HCT116 (cell line): ENCODE data around the gene ADRA1B. TPM values are rescaled to one million over a fixed set of nuclear protein-coding genes. Genes with fewer than 3 reads are reported as not detected.

Experiments used
- ATAC-seq: fragments of 200-7000 bp; cut with Tn5 transposase; 2 replicates; pipeline ENCODE4 v1.9.1; 2020; ENCODE audit warnings: mild to moderate bottlenecking, moderate library complexity
- BruUV-seq: library from RNA; stranded (reverse); fragments of 400-500 nt; replicated peaks from 2 replicates; lab custom pipeline; 2021; lab: Mats Ljungman, UMichigan
- CTCF ChIA-PET: fragments of 300-600 bp; sonication (Branson Sonifier 250); formaldehyde crosslinking; loops from one replicate; lab custom pipeline; 2021; ENCODE audit warnings: antibody characterized with exemption; lab: Charles Lee
- POLR2A ChIA-PET: fragments of 300-600, 350-600 bp; sonication (Branson Sonifier 250); formaldehyde crosslinking; loops from one replicate; lab custom pipeline; 2021; ENCODE audit warnings: antibody characterized with exemption; lab: Charles Lee
- RAD21 ChIA-PET, 2 experiments: fragments of 300-600 bp; sonication (Branson Sonifier 250); formaldehyde crosslinking; loops; one replicate each; lab custom pipeline; 2023; ENCODE audit warnings: low total read pairs in 2 of 2; ENCODE audit not compliant: uncharacterized antibody in 2 of 2, unreplicated experiment in 2 of 2, low non-redundant PET in 1 of 2; lab: Charles Lee
- DNase-seq: peaks from one replicate; pipeline ENCODE4 v3.0.0-alpha.2; 2010; ENCODE audit warnings: low read depth, low spot score
- H2AFZ ChIP-seq: fragments of 200-600 bp; shearing (Covaris generic), sonication (generic); 2 replicates; pipeline ENCODE4 v1.6.1; 2017; ENCODE audit warnings: low read depth, mixed run types, mixed read lengths, antibody characterized with exemption, low read length; ENCODE audit not compliant: poor library complexity, severe bottlenecking
- H3K27ac ChIP-seq: 2 replicates; pipeline ENCODE4 v1.5.1; 2012; ENCODE audit warnings: low read depth, low read length
- H3K27me3 ChIP-seq: fragments of 200-600 bp; sonication (generic); 2 replicates; pipeline ENCODE4 v1.6.1; 2016; ENCODE audit warnings: mixed run types, low read length, mixed read lengths; ENCODE audit not compliant: insufficient read depth
- H3K36me3 ChIP-seq, 2 experiments: fragments of 200-500 bp in 1 of 2; fragments of 200-600 bp in 1 of 2; sonication (Bioruptor generic) in 1 of 2; sonication (generic) in 1 of 2; 2 replicates each; pipeline versions ENCODE4 v1.5.1 to v1.6.1; 2014 to 2016; ENCODE audit warnings: low read length in 2 of 2, inconsistent platforms in 1 of 2, mixed read lengths in 1 of 2, mixed run types in 1 of 2; ENCODE audit not compliant: insufficient read depth in 2 of 2, control insufficient read depth in 1 of 2
- H3K4me1 ChIP-seq, 2 experiments: fragments of 200-600 bp in 1 of 2; sonication (generic) in 1 of 2; 2 replicates each; pipeline versions ENCODE4 v1.5.1 to v1.6.1; 2012 to 2017; ENCODE audit warnings: low read length in 2 of 2, inconsistent platforms in 1 of 2, mild to moderate bottlenecking in 1 of 2, mixed read lengths in 1 of 2, mixed run types in 1 of 2, moderate library complexity in 1 of 2; ENCODE audit not compliant: insufficient read depth in 2 of 2, control insufficient read depth in 1 of 2
- H3K4me2 ChIP-seq: fragments of 200-600 bp; sonication (generic); 2 replicates; pipeline ENCODE4 v1.6.1; 2017; ENCODE audit warnings: mixed run types, low read length, mixed read lengths
- H3K4me3 ChIP-seq, 2 experiments: fragments of 200-600 bp in 1 of 2; sonication (generic) in 1 of 2; replicated peaks in 1 of 2; 2 replicates each; pipeline ENCODE4 v1.5.1; 2011 to 2016; ENCODE audit warnings: low read length in 2 of 2, control low read depth in 1 of 2, low read depth in 1 of 2, mild to moderate bottlenecking in 1 of 2, mixed read lengths in 1 of 2, mixed run types in 1 of 2
- H3K79me2 ChIP-seq: fragments of 200-600 bp; sonication (generic); 2 replicates; pipeline ENCODE4 v1.6.1; 2017; ENCODE audit warnings: mild to moderate bottlenecking, mixed run types, low read length, moderate library complexity, mixed read lengths; ENCODE audit not compliant: insufficient read depth
- H3K9ac ChIP-seq: fragments of 200-600 bp; sonication (generic); 2 replicates; pipeline ENCODE4 v1.6.1; 2016; ENCODE audit warnings: low read length, mixed read lengths
- H3K9me2 ChIP-seq: fragments of 200-600 bp; sonication (generic), shearing (Covaris generic); 2 replicates; pipeline ENCODE4 v1.6.1; 2017; ENCODE audit warnings: mixed run types, mild to moderate bottlenecking, moderate library complexity; ENCODE audit not compliant: insufficient read depth
- H3K9me3 ChIP-seq, 2 experiments: fragments of 200-500 bp in 1 of 2; fragments of 200-600 bp in 1 of 2; sonication (Bioruptor generic) in 1 of 2; sonication (generic) in 1 of 2; 2 replicates each; pipeline ENCODE4 v1.6.1; 2014 to 2017; ENCODE audit warnings: low read length in 2 of 2, mixed read lengths in 2 of 2, inconsistent platforms in 1 of 2, low read depth in 1 of 2, mild to moderate bottlenecking in 1 of 2, mixed run types in 1 of 2, moderate library complexity in 1 of 2; ENCODE audit not compliant: control insufficient read depth in 1 of 2, insufficient read depth in 1 of 2
- H4K20me1 ChIP-seq: fragments of 200-600 bp; sonication (generic), shearing (Covaris generic); 2 replicates; pipeline ENCODE4 v1.6.1; 2017; ENCODE audit warnings: mixed run types, mild to moderate bottlenecking, moderate library complexity; ENCODE audit not compliant: insufficient read depth
- CBX3 ChIP-seq: IDR thresholded peaks from 2 replicates; pipeline ENCODE4 v1.6.1; 2012; ENCODE audit warnings: low read depth
- CTCF ChIP-seq, 3 experiments: fragments of 200-600 bp in 1 of 3; sonication (generic) in 1 of 3; IDR thresholded peaks in 2 of 3; conservative IDR thresholded peaks in 1 of 3; 2 replicates each; pipeline ENCODE4 v1.5.1; 2012 to 2017; ENCODE audit warnings: low read depth in 2 of 3, low read length in 2 of 3, antibody characterized with exemption in 1 of 3, borderline replicate concordance in 1 of 3, control low read depth in 1 of 3, mild to moderate bottlenecking in 1 of 3, mixed read lengths in 1 of 3, mixed run types in 1 of 3, moderate library complexity in 1 of 3; ENCODE audit not compliant: insufficient read depth in 1 of 3
- REST ChIP-seq: IDR thresholded peaks from 2 replicates; pipeline ENCODE4 v1.6.1; 2012; ENCODE audit warnings: low read depth
- SP1 ChIP-seq: IDR thresholded peaks from 2 replicates; pipeline ENCODE4 v1.6.1; 2012; ENCODE audit warnings: low read depth
- TCF7L2 ChIP-seq: IDR thresholded peaks from 2 replicates; pipeline ENCODE4 v1.7.0; 2011; ENCODE audit warnings: borderline replicate concordance, inconsistent platforms; ENCODE audit not compliant: insufficient read depth, insufficient read length; ENCODE audit errors: extremely low read depth
- intact Hi-C: fragments of 100-400 bp; cut with micrococcal nuclease; formaldehyde crosslinking; loops from 2 replicates; pipeline ENCODE4 v1.10.0; 2022
- total RNA-seq: library from RNA; stranded (reverse); gene quantifications from one replicate; pipeline ENCODE4 v1.2.1, GENCODE V29; 2021; ENCODE audit not compliant: unreplicated experiment

ADRA1B gene
- total RNA-seq, 1 experiment from 2014 or later = not detected

GRCh38 chr5:159890141-159890540 is 26.1 kb upstream of the ADRA1B start (continued):
- TF ChIP-seq REST = no peak
- no peak for TF ChIP-seq CBX3
- no peak for TF ChIP-seq TCF7L2
- no peak for TF ChIP-seq CTCF (IDR thresholded peaks at IDR 0.05 in 2 of 3, conservative IDR thresholded peaks at IDR 0.05 in 1 of 3; ENCODE audit: borderline replicate concordance in 1 of 3, insufficient read depth in 1 of 3, low read depth in 2 of 3, low read length in 2 of 3)

- H2AFZ ChIP-seq = no peak overlapping the region
- H3K27me3 ChIP-seq = no peaks in the 10 kb centered on the region
- ChIA-PET POLR2A (no interaction called here), CTCF (no interaction called here)
- H3K9ac ChIP-seq = no peak overlapping the region
- H3K36me3 ChIP-seq = no peaks in the 10 kb centered on the region
- DNase-seq (no peak), ATAC-seq (no peak)
- H3K4me1 ChIP-seq = no peaks in the 10 kb centered on the region
- no peaks in the 10 kb centered on the region for H3K79me2 ChIP-seq
- H3K9me3 ChIP-seq = no peaks in the 10 kb centered on the region
- no peak overlapping the region for H3K27ac ChIP-seq
- intact Hi-C loops = no loop called here
- no peaks in the 10 kb centered on the region for H3K9me2 ChIP-seq
- no peaks in the 10 kb centered on the region for H4K20me1 ChIP-seq
- H3K4me2 ChIP-seq = no peak overlapping the region
- no TSS peak for BruUV-seq
- no peak overlapping the region for H3K4me3 ChIP-seq
- no peak for TF ChIP-seq SP1
- no peak for TF ChIP-seq REST
- TF ChIP-seq, all 23 proteins: peak for 0
- RAD21 ChIA-PET = no interaction called here
Observed at GRCh38 chr5:159891371-159891770, 24.9 kb upstream of the ADRA1B start.
